Bone marrow (tissue), 2 donors: ENCODE results near the gene SGTA.
"Not testable (repeated sequence)": the region's sequence is repeated elsewhere in the genome, so short reads cannot be mapped to it uniquely, and the experiment has no call there.

Experiments used
- DNase-seq, 2 donors: peaks; one replicate each; lab custom pipeline; 2025; lab: John Stamatoyannopoulos, UW

Gene SGTA, protein sequence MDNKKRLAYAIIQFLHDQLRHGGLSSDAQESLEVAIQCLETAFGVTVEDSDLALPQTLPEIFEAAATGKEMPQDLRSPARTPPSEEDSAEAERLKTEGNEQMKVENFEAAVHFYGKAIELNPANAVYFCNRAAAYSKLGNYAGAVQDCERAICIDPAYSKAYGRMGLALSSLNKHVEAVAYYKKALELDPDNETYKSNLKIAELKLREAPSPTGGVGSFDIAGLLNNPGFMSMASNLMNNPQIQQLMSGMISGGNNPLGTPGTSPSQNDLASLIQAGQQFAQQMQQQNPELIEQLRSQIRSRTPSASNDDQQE

DNA sequence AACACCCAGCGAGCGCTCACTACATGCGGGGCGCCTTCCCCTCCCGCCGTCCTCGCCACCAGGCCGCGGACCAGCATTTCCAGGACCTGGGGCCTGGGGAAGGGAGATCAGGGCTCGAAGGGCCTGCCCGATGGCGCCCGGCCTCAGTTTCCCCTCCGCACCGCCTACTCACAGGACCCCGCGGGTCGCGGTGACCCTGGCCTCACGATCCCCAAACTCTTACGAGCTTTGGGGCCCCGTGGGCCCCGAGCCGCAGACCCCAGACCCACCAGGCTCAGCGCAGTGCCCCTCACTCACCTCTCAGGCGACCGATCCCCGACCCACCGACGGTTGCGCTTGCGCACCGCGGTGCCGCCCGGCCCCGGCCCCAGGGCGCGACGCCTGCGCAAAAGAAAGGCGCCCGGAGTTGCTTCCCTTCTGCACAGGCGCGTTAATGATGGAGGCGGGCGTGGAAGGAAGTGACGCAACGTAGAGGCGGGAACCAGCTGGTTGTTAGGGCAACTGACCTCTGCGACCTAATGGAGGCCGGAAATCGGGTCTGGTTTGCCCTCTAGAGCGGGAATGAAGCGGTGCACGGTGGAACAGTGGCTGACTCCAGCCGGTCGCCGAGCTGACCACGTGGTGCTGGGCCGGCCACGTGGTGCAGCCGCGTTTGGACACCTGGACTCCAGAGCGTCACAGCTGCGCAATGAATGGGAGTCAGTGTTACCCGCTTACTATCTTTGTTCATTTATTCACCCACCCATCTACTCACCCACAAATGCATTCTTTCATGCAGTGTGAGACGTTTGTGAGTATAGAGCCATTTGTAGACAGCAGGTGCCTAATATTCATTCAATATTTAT is at the start of gene SGTA:
Gene SGTA (minus strand): TSS at position 338 of the 845 bp plus-strand sequence. CDS start 14,205 bp downstream, outside the sequence.
- DNase-seq: peak; percentile 85 to 97

DNA sequence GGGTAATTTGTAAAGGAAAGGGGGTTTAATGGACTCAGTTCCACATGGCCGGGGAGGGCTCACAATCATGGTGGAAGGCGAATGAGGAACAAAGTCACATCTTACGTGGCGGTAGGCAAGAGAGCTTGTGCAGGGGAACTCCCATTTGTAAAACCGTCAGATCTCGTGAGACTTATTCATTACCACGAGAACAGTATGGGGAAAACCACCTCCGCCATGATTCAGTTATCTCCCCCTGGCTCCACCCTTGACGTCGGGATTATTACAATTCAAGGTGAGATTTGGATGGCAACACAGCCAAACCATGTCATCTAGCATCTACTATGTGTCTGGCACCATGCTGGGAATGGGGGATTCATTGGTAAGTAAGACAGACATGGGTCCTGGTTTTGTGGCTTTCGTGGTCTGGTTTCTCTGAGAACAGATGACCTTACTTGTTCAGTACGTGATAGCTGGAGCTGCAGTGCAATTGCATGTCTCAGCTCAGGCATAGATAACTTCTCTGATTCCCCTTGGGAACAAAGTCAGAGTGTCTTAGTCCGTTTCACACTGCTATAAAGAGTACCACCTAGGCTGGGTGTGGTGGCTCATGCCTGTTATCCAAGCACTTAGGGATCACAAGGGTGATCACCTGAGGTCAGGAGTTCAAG is 44.9 kb upstream of the SGTA start:
- no peak for DNase-seq

DNA sequence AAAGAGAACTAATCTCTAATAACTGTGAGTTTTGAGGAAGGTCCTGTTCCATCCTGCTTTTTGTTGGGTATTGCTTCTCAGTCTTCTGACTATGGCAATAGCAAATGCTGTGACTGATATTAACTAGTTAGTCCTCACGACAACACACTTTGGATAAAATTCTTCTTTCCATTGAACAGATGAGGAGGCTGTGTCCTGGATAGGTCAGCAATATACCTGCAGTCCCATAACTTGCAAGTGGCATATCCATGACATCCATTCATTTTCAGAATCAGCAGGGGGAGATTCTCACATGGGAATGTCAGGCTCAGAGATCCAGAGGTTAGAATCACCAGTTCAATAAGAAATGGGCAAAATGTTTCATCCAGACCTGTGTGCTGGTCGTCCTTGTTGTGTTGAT is 43.9 kb upstream of the SGTA start:
- DNase-seq: no peak

GRCh38 chr19:2824129-2824528 is 41.1 kb upstream of the SGTA start:
- no peak for DNase-seq

- DNase-seq: no peak
Observed at GRCh38 chr19:2823646-2824045, 40.6 kb upstream of the SGTA start.

- DNase-seq: no peak
Observed at GRCh38 chr19:2822846-2823245, 39.8 kb upstream of the SGTA start.

DNA sequence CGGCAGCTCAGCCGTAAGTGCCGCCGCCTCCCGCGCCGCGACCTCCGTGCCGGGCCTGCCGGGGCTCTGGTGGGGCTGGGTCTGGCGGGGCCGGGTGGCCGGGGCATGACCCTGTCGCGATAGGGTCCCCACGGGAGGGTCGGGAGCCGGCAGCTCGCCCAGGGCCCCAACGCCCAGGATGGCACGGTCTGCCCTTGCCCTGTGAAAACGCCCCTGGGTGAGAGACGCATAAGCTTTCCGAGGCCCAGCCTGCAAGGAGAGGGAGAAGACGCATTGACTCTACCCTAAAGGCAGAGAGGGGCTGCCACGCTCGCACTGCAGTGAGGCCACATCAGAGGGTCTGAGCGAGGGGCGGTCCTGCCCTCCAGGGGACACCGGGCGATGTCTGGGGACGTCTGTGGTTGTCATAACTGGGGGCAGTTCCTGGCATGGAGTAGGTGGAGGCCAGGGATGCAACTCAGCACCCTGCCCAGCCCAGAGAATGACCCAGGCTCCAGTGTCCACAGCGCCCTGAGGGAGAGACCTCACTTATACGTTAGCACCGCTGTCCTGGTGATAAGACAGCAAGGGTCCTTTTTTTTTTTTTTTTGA is 37.1 kb upstream of the SGTA start:
- no peak for DNase-seq

DNA sequence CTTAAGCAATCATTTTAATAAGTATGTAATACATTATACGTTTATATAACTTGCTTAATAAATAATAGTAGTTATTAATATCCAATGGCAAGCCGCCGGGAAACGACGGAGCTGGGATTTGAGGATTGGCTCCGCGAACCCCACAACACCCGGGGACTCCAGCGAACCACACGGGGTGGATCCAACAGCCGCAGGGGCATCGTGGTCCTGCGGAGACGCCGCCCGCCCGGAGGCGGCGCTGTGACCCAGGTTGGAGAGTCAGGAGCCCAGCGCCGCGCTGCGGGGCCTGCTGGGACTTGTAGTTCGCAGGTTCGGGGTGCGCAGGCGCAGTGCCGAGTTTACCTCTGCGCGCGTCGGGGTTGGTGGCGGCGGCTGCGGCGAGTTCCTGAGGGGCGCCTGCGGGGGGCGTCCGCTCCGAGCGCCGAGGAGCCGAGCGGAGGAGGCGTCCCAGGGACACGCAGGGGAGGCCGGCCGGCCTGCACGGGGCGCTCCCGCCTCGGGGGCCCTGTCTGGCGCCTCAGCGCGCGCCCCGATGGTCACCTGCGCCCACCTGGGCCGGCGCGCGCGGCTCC is 36.6 kb upstream of the SGTA start, which contains the start of gene ZNF554:
Gene ZNF554 (plus strand): TSS at position 329 of the 572 bp plus-strand sequence. CDS start 204 bp downstream, at position 533.
- DNase-seq: peak; percentile 85 to 92

DNA sequence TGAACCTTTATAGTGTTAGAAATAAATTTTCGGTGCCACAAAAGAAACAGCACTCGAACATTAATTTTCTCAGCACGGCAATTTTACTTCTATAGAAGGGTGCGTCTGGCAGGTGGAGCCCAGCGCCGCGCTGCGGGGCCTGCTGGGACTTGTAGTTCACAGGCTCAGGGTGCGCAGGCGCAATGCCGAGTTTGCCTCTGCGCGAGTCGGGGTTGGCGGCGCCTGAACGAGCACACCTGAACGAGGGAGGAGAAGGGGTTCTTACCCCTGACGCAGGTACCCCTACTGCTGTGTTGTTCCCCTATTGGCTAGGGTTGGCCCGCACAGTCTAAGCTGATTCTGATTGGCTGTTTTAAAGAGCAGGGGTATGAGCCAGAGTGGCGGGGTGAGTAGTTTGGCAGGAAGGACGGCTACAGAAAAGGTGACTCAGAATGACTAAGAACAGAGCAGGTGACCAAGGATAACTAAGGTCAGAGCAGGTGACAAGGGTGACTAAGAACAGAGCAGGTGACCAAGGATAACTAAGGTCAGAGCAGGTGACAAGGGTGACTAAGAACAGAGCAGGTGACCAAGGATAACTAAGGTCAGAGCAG is 34.3 kb upstream of the SGTA start:
- not testable (repeated sequence) for DNase-seq

DNA sequence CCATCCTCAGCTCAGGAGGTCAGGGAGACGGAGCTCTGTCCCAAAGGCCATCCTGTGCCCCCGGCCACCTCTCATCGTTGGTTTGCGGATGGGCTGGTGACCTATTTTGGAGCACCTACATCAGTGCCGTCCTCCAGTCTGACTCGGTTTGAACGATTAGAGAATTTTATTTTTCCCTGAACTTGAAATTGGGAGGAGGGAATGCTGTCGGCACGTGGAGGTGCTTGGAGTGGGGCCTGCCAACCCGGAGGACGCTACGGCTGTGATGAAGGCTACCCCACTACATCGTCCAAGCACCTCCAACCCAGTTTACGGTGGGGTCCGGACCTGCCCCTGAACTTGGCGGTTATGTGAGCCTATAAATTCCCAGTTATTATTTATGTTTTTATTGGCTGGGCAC is 33.6 kb upstream of the SGTA start:
- no peak for DNase-seq

DNA sequence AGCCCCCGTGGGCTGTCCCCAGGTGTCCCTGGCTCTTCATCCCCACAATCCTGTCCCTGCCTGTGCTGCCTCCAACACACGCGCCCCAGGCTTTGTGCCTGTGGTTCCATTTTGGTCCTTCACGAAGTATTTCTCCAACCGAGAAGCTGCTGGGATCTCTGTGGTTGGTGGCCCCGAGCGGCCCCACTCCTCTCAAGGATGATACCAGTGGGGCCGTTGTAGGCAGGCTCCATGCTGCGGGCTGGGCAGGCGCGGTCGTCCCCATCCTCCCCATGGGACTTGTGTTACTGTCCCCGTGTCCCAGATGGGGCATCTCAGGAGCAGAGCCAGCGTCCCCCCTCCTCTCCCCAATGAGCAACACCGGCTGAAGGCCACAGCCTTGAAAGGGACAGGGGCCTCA is 32.9 kb upstream of the SGTA start:
- no peak for DNase-seq

DNA sequence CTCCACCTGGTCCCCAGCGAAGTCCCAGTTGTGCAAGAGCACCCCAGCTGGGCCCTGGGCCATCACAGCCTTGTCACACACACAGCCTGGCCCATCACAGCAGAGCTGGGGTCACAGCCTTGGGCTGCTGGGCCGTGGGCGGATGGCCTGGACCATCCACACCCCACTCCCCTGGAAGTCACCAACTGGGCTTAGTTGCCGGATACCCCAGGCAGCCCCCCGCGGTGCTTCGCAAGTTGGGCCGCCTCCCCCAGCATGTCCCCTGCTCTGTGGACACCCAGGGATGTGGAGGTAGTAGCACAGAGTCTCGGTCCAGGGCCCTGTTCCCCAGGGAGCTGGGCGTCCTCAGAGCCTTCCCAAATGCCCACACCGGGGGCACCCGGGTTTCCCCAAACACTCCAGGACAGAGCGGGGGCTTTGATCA is 32.1 kb upstream of the SGTA start:
- DNase-seq: no peak

GRCh38 chr19:2814426-2814825 is 31.4 kb upstream of the SGTA start:
- DNase-seq: no peak

DNA sequence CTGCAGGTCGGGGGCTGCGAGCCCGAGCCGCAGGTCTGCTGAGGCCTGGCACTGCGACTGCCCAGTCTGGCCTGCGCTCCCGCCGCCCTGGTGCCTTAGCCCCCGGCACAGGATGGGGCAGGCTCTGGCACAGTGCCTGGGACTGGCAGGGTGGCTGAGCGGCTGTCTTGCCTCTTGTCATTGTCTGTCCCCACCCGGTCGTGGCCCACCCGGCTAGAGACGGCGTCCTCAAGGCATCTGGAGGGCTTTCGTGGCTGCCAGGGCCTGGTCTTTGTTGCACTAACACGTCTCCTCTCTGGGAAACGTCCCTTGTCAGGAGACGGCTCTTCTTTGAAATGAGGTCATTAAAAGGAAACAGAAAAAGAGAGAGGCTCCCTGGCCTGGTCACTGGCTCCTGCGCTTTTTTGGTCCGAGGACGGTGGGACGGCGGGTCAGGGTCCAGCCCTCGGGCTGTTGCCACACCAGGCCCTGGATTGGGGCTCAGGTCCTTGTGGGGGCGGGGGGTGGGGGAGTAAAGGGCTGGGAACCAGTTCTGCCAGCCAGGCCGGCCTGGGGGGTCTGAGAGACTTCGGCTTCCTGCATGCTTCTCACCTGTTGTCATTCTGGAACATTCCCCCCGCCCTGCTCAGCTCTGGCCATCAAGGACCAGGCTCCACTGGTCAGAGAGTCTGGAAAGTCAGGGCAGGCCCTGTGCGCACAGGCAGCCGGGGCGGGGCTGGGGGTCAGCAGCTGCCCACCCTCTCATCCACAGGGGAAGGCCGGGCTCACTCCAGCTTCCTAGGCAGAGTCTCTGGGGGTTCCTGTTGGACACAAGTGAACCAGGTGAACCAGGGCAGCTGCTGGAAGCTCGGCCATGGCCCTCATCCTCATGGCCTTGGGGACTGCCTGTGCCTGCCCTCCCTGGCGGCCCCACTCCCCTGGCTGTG is 30.4 kb upstream of the SGTA start:
- no peak for DNase-seq

GRCh38 chr19:2812414-2813234 is 29.6 kb upstream of the SGTA start:
- no peak for DNase-seq

GRCh38 chr19:2811735-2812413 is 28.8 kb upstream of the SGTA start:
- DNase-seq: no peak

GRCh38 chr19:2811221-2811722 is 28.2 kb upstream of the SGTA start:
- DNase-seq: no peak
